Measurements from ENCODE around the gene LRPAP1. TPM values are rescaled to one million over a fixed set of nuclear protein-coding genes. Genes with fewer than 3 reads are reported as not detected.

Gene LRPAP1
- total RNA-seq, 1 experiment from 2014 or later, result 109 TPM

DNA sequence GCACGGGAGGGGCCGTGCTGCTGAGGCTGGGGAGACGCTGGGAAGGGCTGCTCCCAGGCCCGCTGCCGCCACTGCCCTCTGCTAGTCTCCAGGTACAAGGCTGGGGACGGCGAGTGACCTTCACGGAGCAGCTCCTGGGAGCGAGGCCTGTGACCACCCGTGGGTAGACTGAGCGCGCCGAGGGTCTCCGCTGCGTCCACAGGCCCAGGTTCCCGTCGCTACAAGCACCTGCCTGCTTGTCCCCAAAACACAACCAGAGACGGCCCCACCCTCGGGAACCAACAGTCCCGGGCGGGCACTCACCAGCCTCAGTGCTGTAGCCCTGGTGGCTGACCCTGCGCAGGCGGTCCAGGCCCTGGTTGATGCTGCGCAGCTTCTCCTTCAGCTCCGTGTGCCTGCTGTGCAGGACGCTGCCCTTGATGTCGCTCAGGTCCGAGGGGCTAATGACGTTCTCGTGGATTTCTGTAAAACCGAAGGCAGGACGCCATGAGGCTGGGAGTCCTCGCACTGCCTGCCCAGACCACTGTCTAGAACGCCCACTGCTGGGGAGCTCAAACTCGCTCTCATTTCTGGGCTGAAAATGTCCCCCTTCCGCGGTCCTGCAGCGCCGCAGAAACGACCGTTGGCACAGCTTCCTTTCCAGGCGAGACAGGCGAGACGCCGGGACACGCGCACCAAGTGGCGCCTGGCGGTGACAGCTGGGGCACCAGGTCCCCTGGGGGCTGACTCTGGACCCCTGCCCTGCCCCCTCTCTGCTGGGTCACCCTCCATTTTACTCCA, 14.3 kb downstream of the LRPAP1 start:
- no TSS peak for BruUV-seq (replicated peaks)

More for the DNA sequence above, 14.3 kb downstream of the LRPAP1 start:
- Histone ChIP-seq H3K9me3 (ENCODE audit: control insufficient read depth in 1 of 2, insufficient read depth in 1 of 2, low read depth in 1 of 2, low read length in 2 of 2) (no peaks in the 10 kb centered on the region), H3K9me2 (ENCODE audit: insufficient read depth) (no peaks in the 10 kb centered on the region), H3K79me2 (ENCODE audit: insufficient read depth, low read length) (peaks cover 5% of the 10 kb centered on the region; the same call in 1 of the 2 replicates), H3K4me1 (ENCODE audit: control insufficient read depth in 1 of 2, insufficient read depth in 2 of 2, low read length in 2 of 2) (no peaks in the 10 kb centered on the region), H3K27ac (ENCODE audit: low read depth, low read length) (no peak overlapping the region), H3K4me3 (replicated peaks in 1 of 2; ENCODE audit: low read depth in 1 of 2, low read length in 2 of 2) (no peak overlapping the region), H2AFZ (ENCODE audit: low read depth, low read length, poor library complexity, severe bottlenecking) (no peak overlapping the region), H3K36me3 (ENCODE audit: control insufficient read depth in 1 of 2, insufficient read depth in 2 of 2, low read length in 2 of 2) (peaks cover 20 to 29% of the 10 kb centered on the region in 2 experiments), H3K4me2 (ENCODE audit: low read length) (no peak overlapping the region), H4K20me1 (ENCODE audit: insufficient read depth) (no peaks in the 10 kb centered on the region), H3K9ac (ENCODE audit: low read length) (no peak overlapping the region), H3K27me3 (ENCODE audit: insufficient read depth, low read length) (no peaks in the 10 kb centered on the region)
- no peak for DNase-seq (ENCODE audit: low read depth, low spot score)
- POLR2A ChIA-PET, result no interaction called here
- ATAC-seq, result no peak
- CTCF ChIA-PET, result no interaction called here
- RAD21 ChIA-PET (ENCODE audit: low non-redundant PET in 1 of 2, low total read pairs in 2 of 2, uncharacterized antibody in 2 of 2, unreplicated experiment in 2 of 2), result no interaction called here
- TF ChIP-seq ZFX (IDR thresholded peaks at IDR 0.05) (no peak), SIN3A (IDR thresholded peaks at IDR 0.05; ENCODE audit: low read depth) (no peak), EZH2phosphoT487 (IDR thresholded peaks at IDR 0.05; ENCODE audit: borderline replicate concordance) (no peak), TCF7L2 (IDR thresholded peaks at IDR 0.05; ENCODE audit: borderline replicate concordance, extremely low read depth, insufficient read depth, insufficient read length) (no peak), POLR2A (IDR thresholded peaks at IDR 0.05; ENCODE audit: borderline replicate concordance, extremely low read depth, insufficient read depth, insufficient read length) (no peak), CBX3 (IDR thresholded peaks at IDR 0.05; ENCODE audit: low read depth) (no peak), ZNF274 (IDR thresholded peaks at IDR 0.05; ENCODE audit: low read depth, low read length) (no peak), FOSL1 (IDR thresholded peaks at IDR 0.05; ENCODE audit: low read depth) (no peak), ELF1 (IDR thresholded peaks at IDR 0.05; ENCODE audit: borderline replicate concordance, low read depth) (no peak), SRF (IDR thresholded peaks at IDR 0.05; ENCODE audit: low read depth) (no peak), MAX (IDR thresholded peaks at IDR 0.05) (no peak), YY1 (IDR thresholded peaks at IDR 0.05; ENCODE audit: extremely low read depth, insufficient replicate concordance, low read depth, low read length) (no peak), SP1 (IDR thresholded peaks at IDR 0.05; ENCODE audit: low read depth) (no peak), RAD21 (IDR thresholded peaks at IDR 0.05; ENCODE audit: low read depth) (no peak), POLR2AphosphoS5 (IDR thresholded peaks at IDR 0.05; ENCODE audit: low read depth, low read length) (no peak), CEBPB (IDR thresholded peaks at IDR 0.05; ENCODE audit: low read depth) (no peak), ATF3 (IDR thresholded peaks at IDR 0.05) (no peak), EGR1 (IDR thresholded peaks at IDR 0.05; ENCODE audit: low read depth) (no peak)
- TF ChIP-seq, protein P1, sequence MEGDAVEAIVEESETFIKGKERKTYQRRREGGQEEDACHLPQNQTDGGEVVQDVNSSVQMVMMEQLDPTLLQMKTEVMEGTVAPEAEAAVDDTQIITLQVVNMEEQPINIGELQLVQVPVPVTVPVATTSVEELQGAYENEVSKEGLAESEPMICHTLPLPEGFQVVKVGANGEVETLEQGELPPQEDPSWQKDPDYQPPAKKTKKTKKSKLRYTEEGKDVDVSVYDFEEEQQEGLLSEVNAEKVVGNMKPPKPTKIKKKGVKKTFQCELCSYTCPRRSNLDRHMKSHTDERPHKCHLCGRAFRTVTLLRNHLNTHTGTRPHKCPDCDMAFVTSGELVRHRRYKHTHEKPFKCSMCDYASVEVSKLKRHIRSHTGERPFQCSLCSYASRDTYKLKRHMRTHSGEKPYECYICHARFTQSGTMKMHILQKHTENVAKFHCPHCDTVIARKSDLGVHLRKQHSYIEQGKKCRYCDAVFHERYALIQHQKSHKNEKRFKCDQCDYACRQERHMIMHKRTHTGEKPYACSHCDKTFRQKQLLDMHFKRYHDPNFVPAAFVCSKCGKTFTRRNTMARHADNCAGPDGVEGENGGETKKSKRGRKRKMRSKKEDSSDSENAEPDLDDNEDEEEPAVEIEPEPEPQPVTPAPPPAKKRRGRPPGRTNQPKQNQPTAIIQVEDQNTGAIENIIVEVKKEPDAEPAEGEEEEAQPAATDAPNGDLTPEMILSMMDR (IDR thresholded peaks at IDR 0.05 in 2 of 3, conservative IDR thresholded peaks at IDR 0.05 in 1 of 3; ENCODE audit: borderline replicate concordance in 1 of 3, insufficient read depth in 1 of 3, low read depth in 2 of 3, low read length in 2 of 3), result no peak
- TF ChIP-seq, protein P2, sequence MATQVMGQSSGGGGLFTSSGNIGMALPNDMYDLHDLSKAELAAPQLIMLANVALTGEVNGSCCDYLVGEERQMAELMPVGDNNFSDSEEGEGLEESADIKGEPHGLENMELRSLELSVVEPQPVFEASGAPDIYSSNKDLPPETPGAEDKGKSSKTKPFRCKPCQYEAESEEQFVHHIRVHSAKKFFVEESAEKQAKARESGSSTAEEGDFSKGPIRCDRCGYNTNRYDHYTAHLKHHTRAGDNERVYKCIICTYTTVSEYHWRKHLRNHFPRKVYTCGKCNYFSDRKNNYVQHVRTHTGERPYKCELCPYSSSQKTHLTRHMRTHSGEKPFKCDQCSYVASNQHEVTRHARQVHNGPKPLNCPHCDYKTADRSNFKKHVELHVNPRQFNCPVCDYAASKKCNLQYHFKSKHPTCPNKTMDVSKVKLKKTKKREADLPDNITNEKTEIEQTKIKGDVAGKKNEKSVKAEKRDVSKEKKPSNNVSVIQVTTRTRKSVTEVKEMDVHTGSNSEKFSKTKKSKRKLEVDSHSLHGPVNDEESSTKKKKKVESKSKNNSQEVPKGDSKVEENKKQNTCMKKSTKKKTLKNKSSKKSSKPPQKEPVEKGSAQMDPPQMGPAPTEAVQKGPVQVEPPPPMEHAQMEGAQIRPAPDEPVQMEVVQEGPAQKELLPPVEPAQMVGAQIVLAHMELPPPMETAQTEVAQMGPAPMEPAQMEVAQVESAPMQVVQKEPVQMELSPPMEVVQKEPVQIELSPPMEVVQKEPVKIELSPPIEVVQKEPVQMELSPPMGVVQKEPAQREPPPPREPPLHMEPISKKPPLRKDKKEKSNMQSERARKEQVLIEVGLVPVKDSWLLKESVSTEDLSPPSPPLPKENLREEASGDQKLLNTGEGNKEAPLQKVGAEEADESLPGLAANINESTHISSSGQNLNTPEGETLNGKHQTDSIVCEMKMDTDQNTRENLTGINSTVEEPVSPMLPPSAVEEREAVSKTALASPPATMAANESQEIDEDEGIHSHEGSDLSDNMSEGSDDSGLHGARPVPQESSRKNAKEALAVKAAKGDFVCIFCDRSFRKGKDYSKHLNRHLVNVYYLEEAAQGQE (IDR thresholded peaks at IDR 0.05; ENCODE audit: low read depth), result no peak
- intact Hi-C loops (cut with micrococcal nuclease), result no loop called here

Data from HCT116 (cell line).